C4-2B (cell line): ENCODE measurements around the gene NSF.

ENCODE experiments used
- H3K27ac ChIP-seq: fragments of 450-650 bp; 2 replicates; pipeline ENCODE4 v1.5.1; 2017
- ZFX ChIP-seq: fragments of 450-650 bp; IDR thresholded peaks from 2 replicates; pipeline ENCODE4 v1.6.1; 2017
- TF ChIP-seq, protein P1 (sequence below): fragments of 450-650 bp; conservative IDR thresholded peaks from 2 replicates; pipeline ENCODE4 v1.5.1; 2017; ENCODE audit warnings: mild to moderate bottlenecking

The NSF gene

GRCh38 chr17:46770818-46771560 is 180.5 kb downstream of the NSF start:
- TF ChIP-seq, protein P1, sequence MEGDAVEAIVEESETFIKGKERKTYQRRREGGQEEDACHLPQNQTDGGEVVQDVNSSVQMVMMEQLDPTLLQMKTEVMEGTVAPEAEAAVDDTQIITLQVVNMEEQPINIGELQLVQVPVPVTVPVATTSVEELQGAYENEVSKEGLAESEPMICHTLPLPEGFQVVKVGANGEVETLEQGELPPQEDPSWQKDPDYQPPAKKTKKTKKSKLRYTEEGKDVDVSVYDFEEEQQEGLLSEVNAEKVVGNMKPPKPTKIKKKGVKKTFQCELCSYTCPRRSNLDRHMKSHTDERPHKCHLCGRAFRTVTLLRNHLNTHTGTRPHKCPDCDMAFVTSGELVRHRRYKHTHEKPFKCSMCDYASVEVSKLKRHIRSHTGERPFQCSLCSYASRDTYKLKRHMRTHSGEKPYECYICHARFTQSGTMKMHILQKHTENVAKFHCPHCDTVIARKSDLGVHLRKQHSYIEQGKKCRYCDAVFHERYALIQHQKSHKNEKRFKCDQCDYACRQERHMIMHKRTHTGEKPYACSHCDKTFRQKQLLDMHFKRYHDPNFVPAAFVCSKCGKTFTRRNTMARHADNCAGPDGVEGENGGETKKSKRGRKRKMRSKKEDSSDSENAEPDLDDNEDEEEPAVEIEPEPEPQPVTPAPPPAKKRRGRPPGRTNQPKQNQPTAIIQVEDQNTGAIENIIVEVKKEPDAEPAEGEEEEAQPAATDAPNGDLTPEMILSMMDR: no peak
- no peak for TF ChIP-seq ZFX
- H3K27ac ChIP-seq: peak overlapping the region; percentile 44

- TF ChIP-seq, protein P1: no peak
- TF ChIP-seq ZFX: peak; percentile 39; the same call in 1 of the 2 replicates
- peak overlapping the region; percentile 44 for H3K27ac ChIP-seq
These were observed 181.3 kb downstream of the NSF start for GRCh38 chr17:46771561-46772474.

DNA sequence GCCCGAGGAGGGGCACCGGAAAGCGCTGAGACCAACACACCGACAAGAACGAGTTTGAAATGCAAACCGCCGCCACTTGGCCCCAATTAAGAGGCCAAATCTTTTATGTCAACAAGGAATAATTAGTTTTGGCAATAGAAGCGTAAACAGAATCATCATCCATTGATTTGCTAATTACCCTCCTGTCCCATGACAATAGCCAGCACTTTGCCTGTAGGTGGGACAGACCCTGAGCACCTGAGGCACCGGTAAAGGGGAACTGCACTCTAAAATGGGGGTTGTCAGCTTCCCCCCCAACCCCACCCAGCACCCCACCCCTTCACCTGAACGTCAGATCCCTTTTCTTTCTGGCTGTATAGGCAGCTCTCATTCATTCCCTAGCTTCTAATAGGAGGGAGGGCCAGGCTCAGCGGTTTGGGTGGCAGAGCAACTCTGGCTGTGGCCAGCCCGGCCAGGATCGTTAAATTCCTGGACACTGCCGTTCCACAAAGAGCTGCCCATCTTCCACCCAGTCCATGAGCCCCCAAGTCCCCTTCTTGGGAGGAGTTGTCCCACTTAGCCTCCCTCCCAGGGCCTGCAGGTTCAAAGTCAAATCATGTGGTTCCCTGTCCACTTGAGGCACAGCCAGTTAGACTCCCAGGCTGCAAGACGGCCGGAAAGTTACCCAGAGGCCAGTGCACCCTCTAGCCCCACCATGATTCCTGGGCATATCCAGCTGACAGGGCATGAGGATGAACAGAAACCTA is 182.2 kb downstream of the NSF start:
- TF ChIP-seq, protein P1: no peak
- TF ChIP-seq ZFX: no peak
- H3K27ac ChIP-seq: peak overlapping the region; percentile 44

- no peak for TF ChIP-seq ZFX
- TF ChIP-seq, protein P1: no peak
- no peak overlapping the region for H3K27ac ChIP-seq
These were observed 182.7 kb downstream of the NSF start for GRCh38 chr17:46773221-46773605.

GRCh38 chr17:46773676-46774075 is 183.2 kb downstream of the NSF start:
- TF ChIP-seq ZFX: no peak
- TF ChIP-seq, protein P1: no peak
- H3K27ac ChIP-seq: no peak overlapping the region

- TF ChIP-seq, protein P1: no peak
- TF ChIP-seq ZFX: no peak
- no peak overlapping the region for H3K27ac ChIP-seq
These were observed 183.8 kb downstream of the NSF start for GRCh38 chr17:46774108-46774737.
